Thyroid gland (tissue), 4 donors: ENCODE data around the gene KLF5.

Experiments used
- POLR2A ChIP-seq, 2 donors: fragments of 450-650 bp; IDR thresholded peaks; one replicate each; pipeline ENCODE4 v1.6.1; 2017; ENCODE audit warnings: antibody characterized with exemption in 2 of 2, mild to moderate bottlenecking in 2 of 2, moderate library complexity in 1 of 2
- TF ChIP-seq, protein P1 (sequence below), 6 experiments: fragments of 200-600 bp in 3 of 6; fragments of 450-650 bp in 3 of 6; sonication (generic) in 3 of 6; IDR thresholded peaks; one replicate each; pipeline ENCODE4 v1.5.1; 2016 to 2019; ENCODE audit warnings: antibody characterized with exemption in 6 of 6, mild to moderate bottlenecking in 2 of 6, inconsistent platforms in 1 of 6, moderate library complexity in 1 of 6

DNA sequence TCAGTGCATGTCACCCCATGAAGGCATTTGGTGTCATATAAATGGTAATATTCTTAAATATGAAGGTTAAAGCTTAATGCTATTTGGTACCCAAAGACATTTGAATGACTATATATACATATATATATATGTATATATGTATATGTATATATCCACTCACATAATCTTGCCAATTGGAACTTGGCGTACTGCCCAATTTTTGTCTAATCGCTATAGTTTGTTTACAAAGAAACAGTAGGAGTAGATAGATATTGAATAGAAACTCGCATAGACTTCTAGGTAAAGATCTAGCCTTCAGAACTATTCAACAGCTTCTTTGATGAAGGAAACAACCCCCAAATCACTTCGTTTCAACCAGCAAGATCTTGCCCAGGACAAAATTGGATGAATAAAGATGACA, 24.1 kb downstream of the KLF5 start:
- TF ChIP-seq, protein P1, sequence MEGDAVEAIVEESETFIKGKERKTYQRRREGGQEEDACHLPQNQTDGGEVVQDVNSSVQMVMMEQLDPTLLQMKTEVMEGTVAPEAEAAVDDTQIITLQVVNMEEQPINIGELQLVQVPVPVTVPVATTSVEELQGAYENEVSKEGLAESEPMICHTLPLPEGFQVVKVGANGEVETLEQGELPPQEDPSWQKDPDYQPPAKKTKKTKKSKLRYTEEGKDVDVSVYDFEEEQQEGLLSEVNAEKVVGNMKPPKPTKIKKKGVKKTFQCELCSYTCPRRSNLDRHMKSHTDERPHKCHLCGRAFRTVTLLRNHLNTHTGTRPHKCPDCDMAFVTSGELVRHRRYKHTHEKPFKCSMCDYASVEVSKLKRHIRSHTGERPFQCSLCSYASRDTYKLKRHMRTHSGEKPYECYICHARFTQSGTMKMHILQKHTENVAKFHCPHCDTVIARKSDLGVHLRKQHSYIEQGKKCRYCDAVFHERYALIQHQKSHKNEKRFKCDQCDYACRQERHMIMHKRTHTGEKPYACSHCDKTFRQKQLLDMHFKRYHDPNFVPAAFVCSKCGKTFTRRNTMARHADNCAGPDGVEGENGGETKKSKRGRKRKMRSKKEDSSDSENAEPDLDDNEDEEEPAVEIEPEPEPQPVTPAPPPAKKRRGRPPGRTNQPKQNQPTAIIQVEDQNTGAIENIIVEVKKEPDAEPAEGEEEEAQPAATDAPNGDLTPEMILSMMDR (IDR thresholded peaks at IDR 0.05) = no peak
- no peak for TF ChIP-seq POLR2A (IDR thresholded peaks at IDR 0.05)
